ENCODE results near the gene NFX1.

DNA sequence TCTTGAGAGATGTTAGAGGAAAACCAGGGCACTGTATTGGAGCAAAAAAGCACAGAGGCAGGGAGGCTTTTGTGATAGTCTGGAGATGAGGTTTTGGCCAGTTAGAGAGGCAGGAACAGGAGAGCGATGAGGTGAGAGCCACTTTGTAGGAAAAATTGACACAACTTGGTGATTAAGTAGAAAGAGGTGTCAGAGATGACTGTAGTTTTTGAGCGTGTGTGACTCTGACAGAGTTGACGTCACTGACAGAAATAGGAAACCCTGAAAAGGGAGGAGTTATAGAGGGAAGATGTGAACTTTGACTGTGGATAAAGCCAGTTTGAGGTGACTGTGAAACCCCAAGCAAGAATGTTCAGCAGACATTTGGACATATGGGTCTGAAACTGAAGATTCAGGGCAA is 15.7 kb downstream of the NFX1 start:
- TF ChIP-seq, protein P1, sequence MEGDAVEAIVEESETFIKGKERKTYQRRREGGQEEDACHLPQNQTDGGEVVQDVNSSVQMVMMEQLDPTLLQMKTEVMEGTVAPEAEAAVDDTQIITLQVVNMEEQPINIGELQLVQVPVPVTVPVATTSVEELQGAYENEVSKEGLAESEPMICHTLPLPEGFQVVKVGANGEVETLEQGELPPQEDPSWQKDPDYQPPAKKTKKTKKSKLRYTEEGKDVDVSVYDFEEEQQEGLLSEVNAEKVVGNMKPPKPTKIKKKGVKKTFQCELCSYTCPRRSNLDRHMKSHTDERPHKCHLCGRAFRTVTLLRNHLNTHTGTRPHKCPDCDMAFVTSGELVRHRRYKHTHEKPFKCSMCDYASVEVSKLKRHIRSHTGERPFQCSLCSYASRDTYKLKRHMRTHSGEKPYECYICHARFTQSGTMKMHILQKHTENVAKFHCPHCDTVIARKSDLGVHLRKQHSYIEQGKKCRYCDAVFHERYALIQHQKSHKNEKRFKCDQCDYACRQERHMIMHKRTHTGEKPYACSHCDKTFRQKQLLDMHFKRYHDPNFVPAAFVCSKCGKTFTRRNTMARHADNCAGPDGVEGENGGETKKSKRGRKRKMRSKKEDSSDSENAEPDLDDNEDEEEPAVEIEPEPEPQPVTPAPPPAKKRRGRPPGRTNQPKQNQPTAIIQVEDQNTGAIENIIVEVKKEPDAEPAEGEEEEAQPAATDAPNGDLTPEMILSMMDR (IDR thresholded peaks at IDR 0.05) = no peak
- TF ChIP-seq POLR2A (IDR thresholded peaks at IDR 0.05) = no peak
